ENCODE measurements around the gene IFI27L1. TPM values are rescaled to one million over a fixed set of nuclear protein-coding genes. Genes with fewer than 3 reads are reported as not detected.
A peak's percentile ranks its signal among the peaks of the same experiment; 100 is the strongest.

The IFI27L1 gene
- total and polyA plus RNA-seq, 4 donors: 14.6 to 41.5 (median 19.9) TPM

GRCh38 chr14:94123296-94123695 lies 42.2 kb downstream of the IFI27L1 start:
- no peaks in the 10 kb centered on the region for H3K27me3 ChIP-seq (ENCODE audit: control insufficient read depth in 3 of 3, insufficient read depth in 3 of 3, low read length in 2 of 3)
- peaks cover 0 to 2% (median 0%) of the 10 kb centered on the region in 5 donors for H3K4me1 ChIP-seq (ENCODE audit: control insufficient read depth in 5 of 5, insufficient read depth in 5 of 5, low read length in 5 of 5)
- H3K9me3 ChIP-seq (ENCODE audit: control insufficient read depth in 4 of 4, insufficient read depth in 3 of 4, low read length in 3 of 4): peaks cover 0 to 10% (median 3%) of the 10 kb centered on the region in 4 donors
- no peak for ATAC-seq (ENCODE audit: insufficient read depth, low FRiP score)
- peaks cover 0 to 6% (median 0%) of the 10 kb centered on the region in 4 donors for H3K36me3 ChIP-seq (ENCODE audit: control insufficient read depth in 4 of 4, insufficient read depth in 4 of 4, low read length in 4 of 4)
- H3K9ac ChIP-seq (ENCODE audit: insufficient read depth in 1 of 2, low read length in 2 of 2): no peak overlapping the region
- WGBS, 2 donors: 93 to 95% methylated on average over 9 of the region's 9 CpGs
- DNase-seq: peak in 1 of 3 donors; percentile 9
- H3K4me3 ChIP-seq: no peak overlapping the region
- no peak for TF ChIP-seq CTCF (IDR thresholded peaks at IDR 0.05; ENCODE audit: control extremely low read depth, extremely low read depth)
- H3K27ac ChIP-seq (ENCODE audit: low read depth in 1 of 2, low read length in 1 of 2): no peak overlapping the region

DNA sequence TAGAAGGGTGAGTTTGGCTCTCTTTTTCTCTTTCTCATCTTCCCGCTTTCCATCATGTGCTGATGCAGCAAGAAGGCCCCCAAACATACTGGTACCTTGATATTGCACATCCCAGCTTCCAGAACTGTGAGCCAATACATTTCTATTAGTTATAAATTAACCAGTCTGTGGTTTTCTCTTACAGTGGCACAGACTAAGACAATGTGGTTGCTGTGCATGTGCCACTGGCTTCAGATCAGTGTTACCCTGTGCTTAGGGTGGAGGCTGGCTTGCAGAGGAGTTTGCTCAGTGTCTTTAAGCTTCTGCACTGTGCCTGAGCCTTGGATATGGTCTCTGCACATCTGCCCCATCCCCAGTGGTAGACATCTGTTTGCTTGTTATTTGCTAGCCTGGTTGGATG lies 42.8 kb downstream of the IFI27L1 start:
- Histone ChIP-seq H3K36me3 (ENCODE audit: control insufficient read depth in 4 of 4, insufficient read depth in 4 of 4, low read length in 4 of 4) (peaks cover 0 to 6% (median 0%) of the 10 kb centered on the region in 4 donors), H3K4me1 (ENCODE audit: control insufficient read depth in 5 of 5, insufficient read depth in 5 of 5, low read length in 5 of 5) (peaks cover 0 to 8% (median 0%) of the 10 kb centered on the region in 5 donors), H3K4me3 (no peak overlapping the region), H3K9ac (ENCODE audit: insufficient read depth in 1 of 2, low read length in 2 of 2) (no peak overlapping the region), H3K27me3 (ENCODE audit: control insufficient read depth in 3 of 3, insufficient read depth in 3 of 3, low read length in 2 of 3) (no peaks in the 10 kb centered on the region), H3K27ac (ENCODE audit: low read depth in 1 of 2, low read length in 1 of 2) (no peak overlapping the region), H3K9me3 (ENCODE audit: control insufficient read depth in 4 of 4, insufficient read depth in 3 of 4, low read length in 3 of 4) (peaks cover 0 to 10% (median 3%) of the 10 kb centered on the region in 4 donors)
- DNase-seq: no peak
- TF ChIP-seq CTCF (IDR thresholded peaks at IDR 0.05; ENCODE audit: control extremely low read depth, extremely low read depth): no peak
- WGBS, 2 donors: 96 to 100% methylated on average over 1 of the region's 1 CpG
- ATAC-seq (ENCODE audit: insufficient read depth, low FRiP score): no peak

GRCh38 chr14:94124582-94125377 lies 43.7 kb downstream of the IFI27L1 start:
- H3K4me1 ChIP-seq (ENCODE audit: control insufficient read depth in 5 of 5, insufficient read depth in 5 of 5, low read length in 5 of 5): peaks cover 0 to 10% (median 0%) of the 10 kb centered on the region in 5 donors
- 82 to 87% methylated on average over 9 of the region's 9 CpGs for WGBS, 2 donors

More at GRCh38 chr14:94124582-94125377, 43.7 kb downstream of the IFI27L1 start:
- DNase-seq (no peak), ATAC-seq (ENCODE audit: insufficient read depth, low FRiP score) (no peak)
- TF ChIP-seq CTCF (IDR thresholded peaks at IDR 0.05; ENCODE audit: control extremely low read depth, extremely low read depth): no peak
- H3K4me3 ChIP-seq: no peak overlapping the region
- no peak overlapping the region for H3K27ac ChIP-seq (ENCODE audit: low read depth in 1 of 2, low read length in 1 of 2)
- H3K9ac ChIP-seq (ENCODE audit: insufficient read depth in 1 of 2, low read length in 2 of 2): no peak overlapping the region
- peaks cover 0 to 5% (median 0%) of the 10 kb centered on the region in 4 donors for H3K9me3 ChIP-seq (ENCODE audit: control insufficient read depth in 4 of 4, insufficient read depth in 3 of 4, low read length in 3 of 4)
- H3K36me3 ChIP-seq (ENCODE audit: control insufficient read depth in 4 of 4, insufficient read depth in 4 of 4, low read length in 4 of 4): peaks cover 0 to 6% (median 0%) of the 10 kb centered on the region in 4 donors
- no peaks in the 10 kb centered on the region for H3K27me3 ChIP-seq (ENCODE audit: control insufficient read depth in 3 of 3, insufficient read depth in 3 of 3, low read length in 2 of 3)
